GM12878 (cell line): ENCODE data around the gene RDH16. TPM values are rescaled to one million over a fixed set of nuclear protein-coding genes. Genes with fewer than 3 reads are reported as not detected.

Experiments used
- ATAC-seq: fragments of 200-7000 bp; cut with Tn5 transposase; 3 replicates; pipeline ENCODE4 v1.9.1; 2020; ENCODE audit warnings: mild to moderate bottlenecking, moderate library complexity
- BruUV-seq: library from RNA; stranded (reverse); fragments of 400-500 nt; replicated peaks from 2 replicates; lab custom pipeline; 2021; lab: Mats Ljungman, UMichigan
- CTCF ChIA-PET: fragments of 300-600 bp; sonication (Branson Sonifier 250); formaldehyde crosslinking; extraction: SDS; loops from one replicate; lab custom pipeline; 2021; ENCODE audit warnings: inconsistent platforms; lab: Yijun Ruan, JAX
- POLR2A ChIA-PET: fragments of 350-600 bp; formaldehyde crosslinking; extraction: SDS; loops from one replicate; lab custom pipeline; 2021; ENCODE audit warnings: inconsistent platforms; lab: Charles Lee
- RAD21 ChIA-PET: fragments of 300-600 bp; sonication (Branson Sonifier 250); formaldehyde crosslinking; loops from one replicate; lab custom pipeline; 2023; ENCODE audit warnings: antibody characterized with exemption; ENCODE audit not compliant: unreplicated experiment; lab: Charles Lee
- SMC1A ChIA-PET: fragments of 300-600 bp; sonication (Branson Sonifier 250); formaldehyde crosslinking; loops from one replicate; lab custom pipeline; 2023; ENCODE audit not compliant: unreplicated experiment, uncharacterized antibody; lab: Charles Lee
- DNase-seq: peaks from one replicate; pipeline ENCODE4 v3.0.0-alpha.2; 2011; ENCODE audit warnings: low read depth, low spot score
- FAIRE-seq: peaks from 3 replicates; lab custom pipeline; 2011; peaks lifted over from hg19 to GRCh38; lab: Jason Lieb, UNC
- H2AFZ ChIP-seq: 2 replicates; pipeline ENCODE4 v1.6.0; 2011; ENCODE audit warnings: low read depth, low read length, control low read depth; ENCODE audit not compliant: control insufficient read depth
- H3K27ac ChIP-seq: 2 replicates; pipeline ENCODE4 v1.5.1; 2011; ENCODE audit warnings: control low read depth; ENCODE audit not compliant: control insufficient read depth, insufficient read depth
- H3K27me3 ChIP-seq, 2 experiments: replicated peaks in 1 of 2; 2 replicates each; pipeline versions ENCODE4 v1.6.0 to v1.6.1; 2011; ENCODE audit warnings: low read length in 1 of 2; ENCODE audit not compliant: control insufficient read depth in 2 of 2, insufficient read depth in 2 of 2
- H3K36me3 ChIP-seq, 2 experiments: 2 replicates each; pipeline ENCODE4 v1.5.1; 2011; ENCODE audit warnings: low read length in 1 of 2; ENCODE audit not compliant: control insufficient read depth in 2 of 2, insufficient read depth in 2 of 2
- H3K4me1 ChIP-seq: 2 replicates; pipeline ENCODE4 v1.6.1; 2011; ENCODE audit warnings: mild to moderate bottlenecking, low read length, moderate library complexity, mixed read lengths; ENCODE audit not compliant: control insufficient read depth, insufficient read depth
- H3K4me2 ChIP-seq: 2 replicates; pipeline ENCODE4 v1.6.0; 2011; ENCODE audit warnings: control low read depth; ENCODE audit not compliant: control insufficient read depth, insufficient read depth
- H3K4me3 ChIP-seq: fragments of 200-600 bp; sonication (generic); 2 replicates; pipeline ENCODE4 v1.5.1; 2016
- H3K79me2 ChIP-seq: 2 replicates; pipeline ENCODE4 v1.6.0; 2011; ENCODE audit warnings: low read length; ENCODE audit not compliant: control insufficient read depth, insufficient read depth
- H3K9ac ChIP-seq: 2 replicates; pipeline ENCODE4 v1.8.0; 2011; ENCODE audit warnings: low read length, control low read depth, mixed read lengths; ENCODE audit not compliant: control insufficient read depth, insufficient read depth
- H3K9me3 ChIP-seq: replicated peaks from 3 replicates; pipeline ENCODE4 v1.5.1; 2011; ENCODE audit warnings: mild to moderate bottlenecking, low read length; ENCODE audit not compliant: control insufficient read depth, insufficient read depth
- H4K20me1 ChIP-seq: 2 replicates; pipeline ENCODE4 v1.6.0; 2011; ENCODE audit not compliant: control insufficient read depth, insufficient read depth
- ASH2L ChIP-seq: fragments of 300-600, 200-600 bp; sonication (generic); IDR thresholded peaks from 2 replicates; pipeline ENCODE4 v1.6.1; 2017; ENCODE audit warnings: low read depth, mild to moderate bottlenecking, borderline replicate concordance
- BHLHE40 ChIP-seq, 2 experiments: fragments of 450-650 bp in 1 of 2; IDR thresholded peaks; 2 replicates each; pipeline ENCODE4 v1.6.1; 2011 to 2017; ENCODE audit warnings: low read depth in 2 of 2, borderline replicate concordance in 1 of 2, improper control_type of control experiment in 1 of 2, low read length in 1 of 2, mild to moderate bottlenecking in 1 of 2
- EZH2 ChIP-seq: IDR thresholded peaks from 2 replicates; pipeline ENCODE4 v1.6.1; 2012; ENCODE audit warnings: low read depth, mild to moderate bottlenecking, control low read depth, inconsistent platforms, low read length, borderline replicate concordance; ENCODE audit not compliant: control insufficient read depth
- JUNB ChIP-seq: IDR thresholded peaks from 2 replicates; pipeline ENCODE4 v1.6.1; 2016; ENCODE audit warnings: antibody characterized with exemption, mild to moderate bottlenecking
- PML ChIP-seq: IDR thresholded peaks from 2 replicates; pipeline ENCODE4 v1.6.1; 2012; ENCODE audit warnings: low read length, inconsistent platforms
- POLR2AphosphoS5 ChIP-seq: IDR thresholded peaks from 2 replicates; pipeline ENCODE4 v1.6.1; 2011; ENCODE audit warnings: mild to moderate bottlenecking, low read length, inconsistent platforms
- RB1 ChIP-seq: fragments of 450-650 bp; formaldehyde crosslinking; IDR thresholded peaks from 2 replicates; pipeline ENCODE4 v1.6.1; 2017; ENCODE audit warnings: mild to moderate bottlenecking, borderline replicate concordance
- RFX5 ChIP-seq: IDR thresholded peaks from 2 replicates; pipeline ENCODE4 v1.6.1; 2011; ENCODE audit warnings: low read depth, low read length, improper control_type of control experiment
- SMAD1 ChIP-seq: fragments of 450-650 bp; IDR thresholded peaks from 2 replicates; pipeline ENCODE4 v1.6.1; 2018; ENCODE audit warnings: mild to moderate bottlenecking, low read depth; ENCODE audit not compliant: partially characterized antibody
- ZNF384 ChIP-seq: IDR thresholded peaks from 2 replicates; pipeline ENCODE4 v1.6.1; 2012; ENCODE audit warnings: low read depth, mild to moderate bottlenecking, low read length, improper control_type of control experiment, borderline replicate concordance
- ZNF687 ChIP-seq: fragments of 450-650 bp; IDR thresholded peaks from 2 replicates; pipeline ENCODE4 v1.6.1; 2017; ENCODE audit warnings: mild to moderate bottlenecking, moderate library complexity
- WGBS: methylation state at CpG from one replicate; pipeline ENCODE4 v1.1.6; 2016; ENCODE audit warnings: low lambda C conversion rate; ENCODE audit not compliant: insufficient replicate concordance, insufficient coverage; ENCODE audit errors: missing lambda C conversion rate; 5-methylcytosine and 5-hydroxymethylcytosine counted together
- in situ Hi-C: fragments of 300-500 bp; cut with MboI; formaldehyde crosslinking; loops from 9 replicates; pipeline ENCODE4 v1.14.3; 2018; ENCODE audit warnings: mixed read lengths
- intact Hi-C: fragments of 100-400 bp; cut with micrococcal nuclease; formaldehyde crosslinking; loops from one replicate; pipeline ENCODE4 v1.14.2; 2022; ENCODE audit not compliant: unreplicated experiment
- polyA plus RNA-seq, 11 experiments: library from polyadenylated mRNA; depleted of rRNA in 4 of 11; unstranded in 6 of 11; stranded (reverse) in 5 of 11; fragments of >200 nt; fragmentation: Nextera tagmentation in 4 of 11; fragmentation: Illumina TruSeq in 1 of 11; extraction: Ambion mirVana in 4 of 11; extraction: Trizol in 1 of 11; gene quantifications; 1 replicate in 1 of 11; 2 replicates in 10 of 11; pipeline versions ENCODE4 v1.2.1 to v1.2.3, GENCODE V29; 2011 to 2016; ENCODE audit warnings: inconsistent platforms in 2 of 11, missing spikeins in 2 of 11, low read depth in 1 of 11
- total RNA-seq, 4 experiments: library from RNA; depleted of rRNA in 3 of 4; stranded (reverse); fragments of >200 nt in 3 of 4; fragmentation: Illumina TruSeq in 1 of 4; extraction: Trizol in 1 of 4; gene quantifications; 2 replicates each; pipeline versions ENCODE4 v1.2.1 to v1.2.3, GENCODE V29; 2013 to 2021

Gene RDH16
- total and polyA plus RNA-seq, 10 of the 15 experiments (the other 5 are each of a cell fraction or from before 2014, with no cell fraction given): 0.04 to 0.31 (median 0.06) TPM

- Histone ChIP-seq H3K36me3 (no peaks in the 10 kb centered on the region), H3K4me1 (no peaks in the 10 kb centered on the region), H4K20me1 (no peaks in the 10 kb centered on the region), H2AFZ (no peak overlapping the region), H3K9ac (no peak overlapping the region), H3K27ac (no peak overlapping the region), H3K9me3 (no peaks in the 10 kb centered on the region), H3K79me2 (no peaks in the 10 kb centered on the region), H3K27me3 (no peaks in the 10 kb centered on the region), H3K4me3 (no peak overlapping the region), H3K4me2 (no peak overlapping the region)
- SMC1A ChIA-PET: interaction anchor here (0.7 kb wide), 1 partner anchor 83 kb away, joined by 3 read pairs; no protein-coding TSS in a partner anchor
- CTCF ChIA-PET: no interaction called here
- no peak for ATAC-seq
- no TSS peak for BruUV-seq
- in situ Hi-C loops: no loop called here
- 42% methylated on average over 1 of the region's 1 CpG for WGBS
- DNase-seq: no peak
- TF ChIP-seq BHLHE40 (IDR thresholded peaks at IDR 0.05; ENCODE audit: borderline replicate concordance in 1 of 2, low read depth in 2 of 2, low read length in 1 of 2) (no peak), RB1 (no peak), PML (no peak), JUNB (no peak), RFX5 (no peak), EZH2 (no peak), SMAD1 (no peak), POLR2AphosphoS5 (no peak), ZNF384 (no peak), ZNF687 (no peak), ASH2L (no peak)
- intact Hi-C loops: no loop called here
- FAIRE-seq: no peak
- POLR2A ChIA-PET: interaction anchor here (0.5 kb wide), 1 partner anchor 321 kb away, joined by 3 read pairs; no protein-coding TSS in a partner anchor
- RAD21 ChIA-PET: no interaction called here
These were observed 40.4 kb downstream of the RDH16 start for GRCh38 chr12:56916996-56917333.
